ENCODE results near the gene SYCP2L. TPM values are rescaled to one million over a fixed set of nuclear protein-coding genes. Genes with fewer than 3 reads are reported as not detected.
"Not testable (repeated sequence)": the region's sequence is repeated elsewhere in the genome, so short reads cannot be mapped to it uniquely, and the experiment has no call there.

Gene SYCP2L
- total and polyA plus RNA-seq, 2 experiments from 2014 or later = 0.13 TPM; not detected in 1

DNA sequence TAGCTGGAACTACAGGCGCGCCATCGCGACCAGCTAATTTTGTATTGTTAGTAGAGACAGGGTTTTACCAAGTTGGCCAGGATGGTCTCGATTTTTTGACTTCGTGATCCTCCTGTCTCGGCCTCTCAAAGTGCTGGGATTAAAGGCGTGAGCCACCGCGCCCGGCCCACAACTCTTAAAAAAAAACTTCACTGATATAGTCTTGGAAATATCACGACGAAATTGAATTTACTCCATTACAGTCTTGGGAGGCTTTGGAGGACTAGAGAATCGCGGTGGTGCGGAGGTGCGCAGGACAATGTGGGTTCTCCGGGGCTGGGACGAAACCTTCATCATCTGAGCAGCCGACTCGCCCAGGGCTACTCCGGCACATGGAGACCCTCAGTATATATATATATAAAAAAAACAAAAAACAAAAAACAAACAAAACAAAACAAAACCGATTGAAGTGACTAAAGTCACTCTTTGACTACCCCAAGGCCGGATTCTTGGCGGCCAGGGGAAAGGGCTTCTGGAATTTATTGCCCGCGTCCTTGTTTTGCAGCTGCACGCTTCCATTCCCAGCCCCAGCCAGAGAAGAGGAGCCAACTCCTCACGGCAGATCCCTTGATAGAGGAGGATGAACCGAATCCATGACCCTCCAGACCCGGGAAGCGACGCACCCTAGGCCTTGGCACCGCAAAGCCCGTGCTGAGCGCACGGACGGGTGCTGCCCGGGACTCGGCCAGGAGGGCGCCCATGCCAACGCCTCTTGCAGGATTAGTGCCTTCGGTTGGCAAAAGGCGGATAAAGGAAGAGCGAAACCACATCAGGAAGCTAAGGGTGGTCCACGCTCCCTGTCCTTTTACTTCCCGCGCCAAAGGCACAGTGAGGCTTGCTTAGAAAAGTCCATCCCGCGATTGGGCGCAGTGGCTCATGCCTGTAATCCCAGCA lies 3.3 kb upstream of the SYCP2L start:
- Histone ChIP-seq H3K4me2 (ENCODE audit: unreplicated experiment) (no peak overlapping the region), H3K9me3 (ENCODE audit: low read depth) (no peaks in the 10 kb centered on the region), H3K27me3 (replicated peaks; ENCODE audit: insufficient read depth) (peaks cover 62% of the 10 kb centered on the region), H3K27ac (no peak overlapping the region), H4K20me1 (ENCODE audit: insufficient read depth) (no peaks in the 10 kb centered on the region), H3K36me3 (ENCODE audit: low read depth) (no peaks in the 10 kb centered on the region), H3K4me1 (ENCODE audit: insufficient read depth) (no peaks in the 10 kb centered on the region), H3K9me2 (ENCODE audit: insufficient read depth) (no peaks in the 10 kb centered on the region), H3F3A (ENCODE audit: insufficient read depth) (no peaks in the 10 kb centered on the region), H3K79me2 (ENCODE audit: insufficient read depth) (no peaks in the 10 kb centered on the region), H3K4me3 (no peak overlapping the region), H3K9ac (no peak overlapping the region), H2AFZ (no peak overlapping the region)
- 27 to 30% methylated on average over 51 of the region's 51 CpGs for WGBS, 2 experiments (ENCODE audit: low coverage in 1 of 2, low lambda C conversion rate in 2 of 2, missing lambda C conversion rate in 2 of 2)
- TF ChIP-seq EZH2 (IDR thresholded peaks at IDR 0.05; ENCODE audit: insufficient read depth, poor library complexity, severe bottlenecking) = no peak
- TF ChIP-seq EZH2phosphoT487 (IDR thresholded peaks at IDR 0.05; ENCODE audit: insufficient read depth, low read depth) = no peak
- no peak for DNase-seq
- in situ Hi-C loops (cut with MboI) = no loop called here

DNA sequence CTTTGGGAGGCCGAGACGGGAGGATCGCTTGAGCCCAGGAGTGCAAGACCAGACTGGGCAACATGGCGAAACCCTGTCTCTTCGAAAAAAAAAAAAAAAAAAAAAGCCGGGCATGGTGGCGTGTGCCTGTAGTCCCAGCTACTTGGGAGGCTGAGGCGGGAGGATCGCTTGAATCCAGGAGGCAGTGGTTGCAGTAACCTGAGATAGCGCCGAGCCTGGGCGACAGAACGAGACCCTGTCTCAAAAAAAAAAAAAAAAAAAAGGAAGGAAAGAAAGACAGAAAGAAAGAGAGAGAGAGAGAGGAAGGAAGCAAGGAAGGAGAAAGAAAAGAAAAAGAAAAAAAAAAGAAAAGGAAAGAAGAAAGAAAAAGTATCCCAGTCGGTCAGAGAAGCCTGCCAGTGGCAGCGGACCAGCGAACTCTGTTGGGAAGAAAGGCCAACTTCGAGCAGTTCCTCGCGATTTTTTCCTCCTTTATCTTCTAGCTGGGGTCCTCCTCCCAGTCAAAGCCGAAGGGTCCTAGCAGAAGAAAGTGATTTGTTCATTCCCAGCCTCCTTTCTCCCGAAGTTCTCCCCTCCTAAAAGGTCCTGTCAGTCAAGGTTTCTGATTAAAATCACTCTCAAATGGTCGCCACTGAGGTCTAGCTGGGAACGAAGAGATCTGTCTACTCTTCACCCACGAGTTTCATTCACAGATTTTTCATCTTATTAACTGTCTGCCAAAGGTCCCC lies 2.4 kb upstream of the SYCP2L start:
- Histone ChIP-seq H3K27me3 (replicated peaks; ENCODE audit: insufficient read depth) (peaks cover 62% of the 10 kb centered on the region), H3K9me3 (ENCODE audit: low read depth) (no peaks in the 10 kb centered on the region), H3K36me3 (ENCODE audit: low read depth) (no peaks in the 10 kb centered on the region), H3K27ac (no peak overlapping the region), H3K9ac (no peak overlapping the region), H3K79me2 (ENCODE audit: insufficient read depth) (no peaks in the 10 kb centered on the region), H3K9me2 (ENCODE audit: insufficient read depth) (no peaks in the 10 kb centered on the region), H3F3A (ENCODE audit: insufficient read depth) (no peaks in the 10 kb centered on the region), H4K20me1 (ENCODE audit: insufficient read depth) (no peaks in the 10 kb centered on the region), H3K4me1 (ENCODE audit: insufficient read depth) (no peaks in the 10 kb centered on the region), H2AFZ (no peak overlapping the region), H3K4me2 (ENCODE audit: unreplicated experiment) (no peak overlapping the region), H3K4me3 (no peak overlapping the region)
- in situ Hi-C loops (cut with MboI) = no loop called here
- DNase-seq = no peak
- 23 to 27% methylated on average over 22 to 24 of the region's 24 CpGs for WGBS, 2 experiments (ENCODE audit: low coverage in 1 of 2, low lambda C conversion rate in 2 of 2, missing lambda C conversion rate in 2 of 2)
- TF ChIP-seq EZH2 (IDR thresholded peaks at IDR 0.05; ENCODE audit: insufficient read depth, poor library complexity, severe bottlenecking) = no peak

DNA sequence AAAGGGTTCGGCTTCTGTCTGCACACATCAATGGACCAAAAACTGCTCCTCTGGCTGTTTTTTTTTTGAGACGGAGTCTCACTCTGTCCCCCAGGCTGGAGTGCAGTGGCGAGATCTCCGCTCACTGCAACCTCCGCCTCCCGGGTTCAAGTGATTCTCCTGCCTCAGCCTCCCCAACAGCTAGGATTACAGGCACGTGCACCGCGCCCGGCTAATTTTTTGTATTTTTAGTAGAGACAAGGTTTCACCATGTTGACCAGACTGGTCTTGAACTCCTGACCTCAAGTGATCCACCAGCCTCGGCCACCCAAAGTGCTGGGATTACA lies 524 bp upstream of the SYCP2L start:
- in situ Hi-C loops (cut with MboI); H3K36me3 ChIP-seq (ENCODE audit: low read depth); H3K79me2 ChIP-seq (ENCODE audit: insufficient read depth); H3K4me1 ChIP-seq (ENCODE audit: insufficient read depth); H3K9ac ChIP-seq; H4K20me1 ChIP-seq (ENCODE audit: insufficient read depth); H3K9me3 ChIP-seq (ENCODE audit: low read depth); H3K27ac ChIP-seq; H3F3A ChIP-seq (ENCODE audit: insufficient read depth); H3K9me2 ChIP-seq (ENCODE audit: insufficient read depth); DNase-seq: not testable (repeated sequence)
- peaks cover 62% of the 10 kb centered on the region for H3K27me3 ChIP-seq (replicated peaks; ENCODE audit: insufficient read depth)
- H3K4me2 ChIP-seq (ENCODE audit: unreplicated experiment) = peak overlapping the region; percentile 36
- WGBS, 2 experiments (ENCODE audit: low coverage in 1 of 2, low lambda C conversion rate in 2 of 2, missing lambda C conversion rate in 2 of 2) = 21 to 28% methylated on average over 11 of the region's 11 CpGs
- peak overlapping the region; percentile 44; the same call in 1 of the 2 replicates for H3K4me3 ChIP-seq
- peak overlapping the region; percentile 45 for H2AFZ ChIP-seq

DNA sequence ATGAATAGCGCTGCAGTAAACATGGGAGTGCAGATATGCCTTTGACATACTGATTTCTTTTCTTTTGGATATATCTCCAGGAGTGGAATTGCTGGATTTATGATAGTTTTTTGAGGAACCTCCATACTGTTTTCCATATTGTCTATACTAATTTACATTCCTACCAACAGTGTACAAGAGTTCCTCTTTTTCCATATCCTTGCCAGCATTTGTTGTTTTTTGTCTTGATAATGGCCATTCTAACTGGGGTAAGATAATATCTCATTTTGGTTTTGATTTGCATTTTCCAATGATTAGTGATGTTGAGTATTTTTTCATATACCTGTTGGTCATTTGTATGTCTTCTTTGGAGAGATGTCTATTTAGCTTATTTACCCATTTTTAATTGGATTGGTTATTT lies 3.3 kb downstream of the SYCP2L start:
- in situ Hi-C loops (cut with MboI) = no loop called here
- Histone ChIP-seq H3F3A (ENCODE audit: insufficient read depth) (no peaks in the 10 kb centered on the region), H3K27ac (no peak overlapping the region), H3K4me3 (no peak overlapping the region), H4K20me1 (ENCODE audit: insufficient read depth) (no peaks in the 10 kb centered on the region), H3K9me3 (ENCODE audit: low read depth) (no peaks in the 10 kb centered on the region), H2AFZ (no peak overlapping the region), H3K27me3 (replicated peaks; ENCODE audit: insufficient read depth) (peaks cover 27% of the 10 kb centered on the region), H3K4me1 (ENCODE audit: insufficient read depth) (no peaks in the 10 kb centered on the region), H3K4me2 (ENCODE audit: unreplicated experiment) (no peak overlapping the region), H3K79me2 (ENCODE audit: insufficient read depth) (no peaks in the 10 kb centered on the region), H3K36me3 (ENCODE audit: low read depth) (no peaks in the 10 kb centered on the region), H3K9me2 (ENCODE audit: insufficient read depth) (no peaks in the 10 kb centered on the region), H3K9ac (no peak overlapping the region)
- DNase-seq = no peak
- 67 to 75% methylated on average over 1 of the region's 1 CpG for WGBS, 2 experiments (ENCODE audit: low coverage in 1 of 2, low lambda C conversion rate in 2 of 2, missing lambda C conversion rate in 2 of 2)
- no peak for TF ChIP-seq EZH2phosphoT487 (IDR thresholded peaks at IDR 0.05; ENCODE audit: insufficient read depth, low read depth)
- TF ChIP-seq EZH2 (IDR thresholded peaks at IDR 0.05; ENCODE audit: insufficient read depth, poor library complexity, severe bottlenecking) = no peak
